Lower lobe of right lung (tissue), 2 donors: Measurements from ENCODE around the gene JMJD8. TPM values are rescaled to one million over a fixed set of nuclear protein-coding genes. Genes with fewer than 3 reads are reported as not detected.

ENCODE experiments used
- ATAC-seq, 2 donors: fragments of 200-7000 bp; cut with Tn5 transposase; one replicate each; pipeline ENCODE4 v1.9.1; 2020 to 2022; ENCODE audit warnings: mild to moderate bottlenecking in 2 of 2, moderate library complexity in 2 of 2
- DNase-seq: peaks from one replicate; pipeline ENCODE4 v3.0.0-alpha.2; 2020
- H3K27ac ChIP-seq: fragments of 200-600 bp; one replicate; pipeline ENCODE4 v1.8.0; 2022
- H3K27me3 ChIP-seq: fragments of 200-600 bp; one replicate; pipeline ENCODE4 v1.8.0; 2022; ENCODE audit warnings: low read depth
- H3K36me3 ChIP-seq: fragments of 200-600 bp; one replicate; pipeline ENCODE4 v1.8.0; 2022; ENCODE audit warnings: mild to moderate bottlenecking
- H3K4me1 ChIP-seq: fragments of 200-600 bp; one replicate; pipeline ENCODE4 v1.8.0; 2022
- H3K4me3 ChIP-seq: fragments of 200-600 bp; one replicate; pipeline ENCODE4 v1.8.0; 2022; ENCODE audit warnings: mild to moderate bottlenecking
- H3K9me3 ChIP-seq: fragments of 200-600 bp; one replicate; pipeline ENCODE4 v1.8.0; 2022
- intact Hi-C: fragments of 100-400 bp; cut with DNase I; formaldehyde crosslinking; loops from one replicate; pipeline ENCODE4 v1.11.0; 2022
- total RNA-seq: library from RNA; stranded (reverse); fragmentation: NEBNext Ultra II Directional; extraction: Animal tissue kit (Norgen Biotek cat#: 25700); gene quantifications from one replicate; pipeline ENCODE4 v1.2.1, GENCODE V29; 2021
- TF ChIP-seq, protein P1 (sequence below): fragments of 200-600 bp; IDR thresholded peaks from one replicate; pipeline ENCODE4 v1.8.0; 2022; ENCODE audit warnings: antibody characterized with exemption, mild to moderate bottlenecking
- donor health status: DM: no; HTN: yes; CAD: no; lungs with severe emphysema.

Gene JMJD8
- total RNA-seq, 1 donor from 2014 or later = 43.2 TPM

DNA sequence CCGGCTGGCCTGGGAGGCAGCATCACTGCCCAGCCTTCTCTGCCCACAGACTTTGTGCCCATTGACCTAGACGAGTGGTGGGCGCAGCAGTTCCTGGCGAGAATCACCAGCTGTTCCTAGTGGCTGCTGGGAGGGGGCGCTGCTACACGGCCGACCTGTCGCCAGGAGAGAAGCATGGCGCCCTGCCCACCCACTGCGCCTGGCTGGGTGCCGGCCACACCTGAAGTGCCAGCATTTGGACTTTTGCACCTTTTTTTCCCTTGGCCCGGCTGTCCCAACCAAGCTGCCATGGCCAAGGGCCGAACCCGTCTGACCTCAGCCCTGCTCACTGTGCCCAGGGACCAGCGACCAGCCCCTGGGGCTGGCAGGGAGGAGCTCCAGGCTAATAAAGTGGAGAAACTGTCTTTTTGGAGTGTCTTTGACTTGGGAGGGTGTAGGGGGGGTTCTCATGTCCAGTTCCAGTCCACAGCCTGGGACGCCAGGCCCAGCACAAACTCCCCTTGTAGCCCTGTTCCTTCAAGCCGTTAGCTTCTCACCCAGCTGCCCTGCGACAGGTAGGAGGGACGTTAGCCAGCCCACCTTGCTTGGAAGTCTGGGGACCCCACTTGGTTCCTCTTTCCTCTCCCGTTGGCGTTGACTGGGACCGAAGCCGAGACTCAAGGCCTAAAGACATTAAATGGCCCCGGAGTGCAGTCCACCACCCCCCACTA is 35.9 kb downstream of the JMJD8 start:
- Histone ChIP-seq H3K27ac (peak overlapping the region; percentile 92), H3K4me3 (peak overlapping the region; percentile 79), H3K4me1 (peaks cover 53% of the 10 kb centered on the region), H3K9me3 (no peaks in the 10 kb centered on the region), H3K36me3 (no peaks in the 10 kb centered on the region), H3K27me3 (no peaks in the 10 kb centered on the region)
- intact Hi-C loops = no loop called here
- ATAC-seq = peak; percentile 26 to 27
- peak; percentile 70 for DNase-seq
- TF ChIP-seq, protein P1, sequence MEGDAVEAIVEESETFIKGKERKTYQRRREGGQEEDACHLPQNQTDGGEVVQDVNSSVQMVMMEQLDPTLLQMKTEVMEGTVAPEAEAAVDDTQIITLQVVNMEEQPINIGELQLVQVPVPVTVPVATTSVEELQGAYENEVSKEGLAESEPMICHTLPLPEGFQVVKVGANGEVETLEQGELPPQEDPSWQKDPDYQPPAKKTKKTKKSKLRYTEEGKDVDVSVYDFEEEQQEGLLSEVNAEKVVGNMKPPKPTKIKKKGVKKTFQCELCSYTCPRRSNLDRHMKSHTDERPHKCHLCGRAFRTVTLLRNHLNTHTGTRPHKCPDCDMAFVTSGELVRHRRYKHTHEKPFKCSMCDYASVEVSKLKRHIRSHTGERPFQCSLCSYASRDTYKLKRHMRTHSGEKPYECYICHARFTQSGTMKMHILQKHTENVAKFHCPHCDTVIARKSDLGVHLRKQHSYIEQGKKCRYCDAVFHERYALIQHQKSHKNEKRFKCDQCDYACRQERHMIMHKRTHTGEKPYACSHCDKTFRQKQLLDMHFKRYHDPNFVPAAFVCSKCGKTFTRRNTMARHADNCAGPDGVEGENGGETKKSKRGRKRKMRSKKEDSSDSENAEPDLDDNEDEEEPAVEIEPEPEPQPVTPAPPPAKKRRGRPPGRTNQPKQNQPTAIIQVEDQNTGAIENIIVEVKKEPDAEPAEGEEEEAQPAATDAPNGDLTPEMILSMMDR = peak; percentile 39

DNA sequence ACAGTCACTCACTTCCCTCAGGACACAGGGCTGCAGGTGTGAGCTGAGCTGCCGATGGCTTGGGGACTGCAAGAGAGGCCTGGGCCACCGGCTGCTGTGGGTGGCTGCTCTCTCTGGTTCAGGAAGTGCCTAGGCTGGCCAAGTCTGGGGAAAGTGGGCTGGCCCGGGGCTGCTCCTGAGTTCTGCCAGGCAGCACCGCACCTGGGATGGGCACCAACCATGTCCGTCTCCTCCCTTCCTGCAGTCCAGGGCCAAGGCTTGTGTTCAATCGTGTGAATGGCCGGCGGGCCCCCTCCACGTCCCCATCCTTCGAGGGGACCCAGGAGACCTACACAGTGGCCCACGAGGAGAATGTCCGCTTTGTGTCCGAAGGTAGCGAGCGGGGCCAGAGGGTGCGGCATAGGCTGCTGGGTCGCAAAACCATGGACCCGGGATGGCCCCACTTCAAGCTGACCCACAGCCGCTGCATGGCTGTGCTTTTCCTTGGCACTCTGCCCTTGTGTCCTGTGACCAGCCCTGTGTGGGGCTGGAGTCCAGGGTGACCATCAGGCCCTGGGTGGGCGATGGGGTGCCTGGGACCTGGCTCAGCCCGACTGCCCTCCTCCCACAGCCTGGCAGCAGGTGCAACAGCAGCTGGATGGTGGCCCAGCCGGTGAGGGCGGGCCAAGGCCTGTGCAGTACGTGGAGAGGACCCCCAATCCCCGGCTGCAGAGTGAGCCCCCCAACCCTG is 36.8 kb downstream of the JMJD8 start:
- intact Hi-C loops = no loop called here
- Histone ChIP-seq H3K27me3 (no peaks in the 10 kb centered on the region), H3K4me3 (no peak overlapping the region), H3K36me3 (no peaks in the 10 kb centered on the region), H3K9me3 (no peaks in the 10 kb centered on the region), H3K27ac (peak overlapping the region; percentile 92), H3K4me1 (peaks cover 62% of the 10 kb centered on the region)
- TF ChIP-seq, protein P1 = no peak
- no peak for ATAC-seq
- no peak for DNase-seq

DNA sequence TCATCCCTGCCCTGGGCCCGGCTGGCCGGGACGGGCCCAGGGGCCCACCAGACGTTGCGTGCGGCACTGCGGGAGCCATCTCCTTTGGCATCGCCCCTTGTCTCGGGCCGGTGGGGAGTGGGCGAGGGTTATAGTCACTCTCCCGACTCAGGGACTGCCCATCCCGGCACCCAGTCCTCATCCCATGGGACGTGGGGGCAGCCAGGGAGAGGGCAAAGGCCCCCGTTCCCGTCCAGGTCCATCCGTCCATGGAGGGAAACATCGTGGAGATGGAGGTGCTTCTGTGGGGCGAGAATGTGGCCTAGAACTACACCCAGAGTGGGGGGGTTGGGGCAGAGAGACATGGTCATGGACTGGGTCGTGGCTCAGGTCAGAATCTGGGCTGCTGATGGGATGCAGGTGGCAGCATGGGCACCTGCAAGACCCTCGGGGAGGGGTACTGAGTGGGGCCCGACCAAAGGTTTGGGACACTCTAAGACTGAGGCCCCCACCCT is 37.4 kb downstream of the JMJD8 start:
- peaks cover 62% of the 10 kb centered on the region for H3K4me1 ChIP-seq
- DNase-seq (no peak), ATAC-seq (no peak)
- no peaks in the 10 kb centered on the region for H3K27me3 ChIP-seq
- H3K4me3 ChIP-seq = no peak overlapping the region
- intact Hi-C loops = no loop called here
- H3K36me3 ChIP-seq = no peaks in the 10 kb centered on the region
- peak overlapping the region; percentile 53 for H3K27ac ChIP-seq
- TF ChIP-seq, protein P1 = no peak
- H3K9me3 ChIP-seq = no peaks in the 10 kb centered on the region

DNA sequence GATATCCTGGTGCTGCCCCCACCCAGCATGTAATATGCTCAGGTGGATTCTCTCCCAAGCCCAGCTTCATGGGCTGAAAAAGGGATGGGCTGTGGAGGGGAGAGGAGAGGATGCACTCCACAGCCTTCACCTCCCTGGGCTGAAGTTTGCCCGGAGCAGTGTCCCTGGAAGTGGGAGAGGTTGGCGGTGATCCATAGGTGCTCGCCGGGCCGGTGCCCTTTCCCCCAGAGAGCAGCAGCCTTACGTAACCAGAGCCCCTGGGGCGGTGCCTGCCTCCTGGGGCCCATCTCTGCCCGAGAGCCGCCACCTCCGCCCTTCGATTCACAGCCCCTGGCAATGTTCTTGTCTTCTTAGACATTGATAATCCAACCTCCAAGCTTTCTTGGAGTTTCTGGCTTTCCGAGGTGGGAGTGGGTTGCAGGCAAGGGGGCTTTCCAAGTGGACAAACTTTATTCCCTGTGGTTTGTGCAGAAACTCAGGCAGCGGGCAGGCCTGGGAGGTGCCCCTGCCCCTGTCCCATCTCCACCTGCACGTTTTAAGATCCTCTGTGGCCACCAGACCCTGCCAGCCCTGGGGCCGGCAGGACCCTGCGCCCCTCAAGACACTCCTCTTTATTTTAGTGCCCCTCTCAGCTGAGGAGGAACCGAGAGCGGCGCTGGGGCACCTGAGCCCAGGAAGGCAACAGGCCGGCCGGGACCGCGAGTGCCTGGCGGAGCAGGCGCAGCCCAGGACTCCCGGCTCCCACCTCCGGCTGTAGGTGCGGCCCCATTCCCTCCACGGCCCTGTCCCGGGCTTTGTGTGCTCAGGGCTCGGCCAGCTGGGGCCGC is 38.1 kb downstream of the JMJD8 start:
- peak; percentile 76 for DNase-seq
- no peaks in the 10 kb centered on the region for H3K36me3 ChIP-seq
- no peaks in the 10 kb centered on the region for H3K27me3 ChIP-seq
- ATAC-seq = no peak
- TF ChIP-seq, protein P1 = no peak
- peaks cover 62% of the 10 kb centered on the region for H3K4me1 ChIP-seq
- H3K9me3 ChIP-seq = no peaks in the 10 kb centered on the region
- peak overlapping the region; percentile 53 for H3K27ac ChIP-seq
- intact Hi-C loops = no loop called here
- no peak overlapping the region for H3K4me3 ChIP-seq

DNA sequence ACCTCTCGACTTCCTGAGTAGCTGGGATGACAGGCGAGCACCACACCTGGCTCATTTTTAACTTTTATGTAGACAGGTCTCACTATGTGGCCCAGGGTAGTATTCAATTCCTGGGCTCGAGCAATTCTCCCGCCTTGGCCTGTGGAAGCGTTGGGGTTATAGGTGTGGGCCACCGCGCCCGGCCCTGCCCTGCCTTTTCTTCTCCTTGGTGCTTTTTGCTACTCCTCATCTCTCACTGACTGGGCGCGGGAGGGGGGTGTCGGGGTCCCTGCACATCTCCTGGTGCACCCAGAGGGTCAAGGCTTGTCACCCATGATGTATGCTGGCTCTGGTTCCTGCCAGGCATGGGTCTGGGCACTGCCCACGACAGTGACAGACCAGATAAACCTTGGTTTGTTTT is 39.6 kb downstream of the JMJD8 start:
- no peaks in the 10 kb centered on the region for H3K36me3 ChIP-seq
- TF ChIP-seq, protein P1 = no peak
- no peak for DNase-seq
- H3K4me3 ChIP-seq = no peak overlapping the region
- no peak for ATAC-seq
- no peaks in the 10 kb centered on the region for H3K27me3 ChIP-seq
- no peak overlapping the region for H3K27ac ChIP-seq
- H3K9me3 ChIP-seq = no peaks in the 10 kb centered on the region
- H3K4me1 ChIP-seq = peaks cover 53% of the 10 kb centered on the region
- intact Hi-C loops = no loop called here
